Right forelimb (tissue), 1 donor: ENCODE data around the gene NUFIP1.
"Not testable (repeated sequence)": the region's sequence is repeated elsewhere in the genome, so short reads cannot be mapped to it uniquely, and the experiment has no call there.

Experiments
- DNase-seq: peaks from one replicate; pipeline ENCODE4 v3.0.0-alpha.2; 2018

NUFIP1 gene

GRCh38 chr13:44919104-44919804, 70.0 kb downstream of the NUFIP1 start:
- DNase-seq = no peak

- DNase-seq = peak; percentile 95
These were observed 70.8 kb downstream of the NUFIP1 start for GRCh38 chr13:44918326-44919103.

- peak; percentile 99 for DNase-seq
These were observed 71.5 kb downstream of the NUFIP1 start for GRCh38 chr13:44917589-44918325.

GRCh38 chr13:44912278-44913016, 76.8 kb downstream of the NUFIP1 start:
- no peak for DNase-seq

GRCh38 chr13:44908712-44909111, 80.6 kb downstream of the NUFIP1 start:
- no peak for DNase-seq

GRCh38 chr13:44908266-44908665, 81.0 kb downstream of the NUFIP1 start:
- no peak for DNase-seq

- peak; percentile 88 for DNase-seq
These were observed 82.6 kb downstream of the NUFIP1 start for GRCh38 chr13:44906713-44907112.

- no peak for DNase-seq
These were observed 83.0 kb downstream of the NUFIP1 start for GRCh38 chr13:44906230-44906629.

GRCh38 chr13:44905556-44905955, 83.7 kb downstream of the NUFIP1 start:
- DNase-seq = no peak

GRCh38 chr13:44904967-44905366, 84.3 kb downstream of the NUFIP1 start:
- DNase-seq = peak; percentile 89

- peak; percentile 88 for DNase-seq
These were observed 85.7 kb downstream of the NUFIP1 start for GRCh38 chr13:44903574-44903985.

- no peak for DNase-seq
These were observed 86.5 kb downstream of the NUFIP1 start for GRCh38 chr13:44902738-44903137.

- no peak for DNase-seq
These were observed 89.3 kb downstream of the NUFIP1 start for GRCh38 chr13:44899967-44900366.

GRCh38 chr13:44898308-44898707, 91.0 kb downstream of the NUFIP1 start:
- DNase-seq = not testable (repeated sequence)

GRCh38 chr13:44895953-44896335, 93.3 kb downstream of the NUFIP1 start:
- DNase-seq = no peak

GRCh38 chr13:44895264-44895952, 93.9 kb downstream of the NUFIP1 start:
- DNase-seq = no peak

GRCh38 chr13:44894001-44894770, 95.1 kb downstream of the NUFIP1 start:
- DNase-seq = no peak
